NOMO-1 (cell line): ENCODE measurements around the gene ZNF575.

Source experiments
- DNase-seq, 2 experiments: peaks; one replicate each; lab custom pipeline; 2025; ENCODE audit not compliant: unreplicated experiment in 2 of 2; lab: John Stamatoyannopoulos, UW

The ZNF575 gene

DNA sequence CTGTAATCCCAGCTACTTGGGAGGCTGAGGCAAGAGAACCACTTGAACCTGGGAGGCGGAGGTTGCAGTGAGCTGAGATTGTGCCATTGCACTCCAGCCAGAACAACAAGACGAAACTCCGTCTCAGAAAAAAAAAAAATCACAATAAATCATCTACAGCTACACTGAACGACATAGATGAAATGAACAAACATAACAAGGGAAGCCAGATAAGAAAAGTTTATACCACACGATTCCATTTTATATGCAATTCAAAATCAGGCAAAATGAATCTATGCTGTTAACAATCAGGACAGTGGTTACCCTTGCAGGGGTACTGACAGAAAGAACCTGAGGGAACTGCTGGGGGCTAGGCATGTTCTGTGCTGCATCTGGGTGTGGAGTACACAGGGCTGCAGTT is 36.7 kb downstream of the ZNF575 start:
- no peak for DNase-seq

DNA sequence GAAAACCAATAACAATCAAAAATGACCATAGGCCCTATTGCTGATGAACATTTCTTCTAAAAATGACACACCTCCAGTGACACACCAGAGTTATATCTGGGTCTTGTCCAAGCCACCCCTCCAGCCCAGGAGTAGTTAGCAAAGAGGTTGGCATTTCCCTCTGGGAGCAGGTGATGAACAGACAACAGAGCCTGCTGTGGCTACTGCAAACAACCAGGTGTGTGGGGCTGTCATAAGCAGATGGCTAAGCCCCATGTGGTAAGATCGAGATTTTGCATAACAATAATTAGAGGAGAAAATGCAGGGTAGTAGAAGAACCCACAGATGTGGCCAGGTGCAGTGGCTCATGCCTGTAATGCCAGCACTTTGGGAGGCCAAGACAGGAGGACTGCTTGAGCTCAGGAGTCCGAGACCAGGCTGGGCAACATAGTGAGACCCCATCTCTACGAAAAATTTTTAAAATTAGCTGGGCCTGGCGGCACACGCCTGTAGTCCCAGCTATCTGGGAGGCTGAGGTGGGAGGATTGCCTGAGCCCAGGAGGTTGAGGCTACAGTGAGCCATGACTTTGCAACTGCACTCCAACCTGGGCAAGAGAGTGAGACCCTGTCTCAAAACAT is 37.3 kb downstream of the ZNF575 start:
- DNase-seq, result no peak

DNA sequence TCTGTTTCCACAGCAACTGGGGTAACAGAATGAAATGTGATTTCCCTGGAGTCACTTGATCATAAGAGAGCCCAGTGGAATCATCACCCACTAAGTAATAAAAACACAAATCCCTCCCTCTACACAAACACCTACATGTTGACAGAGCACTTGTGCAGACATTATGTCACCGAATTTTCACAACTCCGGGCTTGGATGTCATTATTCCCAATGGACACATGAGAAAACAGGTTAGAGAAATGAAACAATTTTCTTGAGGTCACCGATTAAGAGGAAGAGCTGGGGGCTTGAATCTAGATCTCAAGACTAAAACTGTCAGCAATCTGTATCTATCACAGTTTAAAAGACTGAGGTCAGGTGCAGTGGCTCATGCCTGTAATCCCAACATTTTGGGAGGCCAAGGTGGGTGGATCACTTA is 39.2 kb downstream of the ZNF575 start:
- no peak for DNase-seq

DNA sequence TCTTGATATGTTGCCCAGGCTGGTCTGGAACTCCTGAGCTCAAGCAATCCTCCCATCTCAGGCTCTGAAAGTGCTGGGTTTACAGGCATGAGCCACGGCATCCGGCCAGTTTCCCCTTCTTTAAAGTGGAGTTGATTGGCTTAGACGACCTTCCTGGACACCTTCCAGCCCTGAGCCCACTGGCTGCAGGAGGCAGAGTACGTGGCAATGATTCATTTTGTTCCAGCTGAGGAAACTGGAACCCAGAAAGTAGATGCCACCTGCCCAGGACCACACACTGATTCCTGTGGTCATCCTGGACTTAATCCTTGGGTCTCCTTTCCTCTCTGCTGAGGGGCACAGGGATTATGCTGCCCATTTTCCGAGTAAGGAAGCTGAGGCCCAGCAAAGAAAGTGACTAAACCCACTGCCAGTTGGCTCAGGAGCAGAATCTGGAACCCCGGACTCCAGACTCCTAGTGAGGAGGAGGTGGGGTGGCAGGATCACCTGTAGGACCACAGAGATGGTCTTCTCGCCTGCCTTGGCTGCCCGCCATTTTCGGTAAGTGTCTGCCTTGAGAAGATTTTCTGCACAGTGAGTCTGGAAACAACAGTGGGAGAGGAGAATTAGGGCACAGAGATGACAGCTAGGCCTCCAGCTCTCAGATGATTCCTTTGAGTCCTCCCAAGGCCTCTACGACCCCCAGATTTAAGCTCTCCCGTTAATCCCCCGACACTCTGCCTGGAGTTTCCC is 41.6 kb downstream of the ZNF575 start:
- DNase-seq, result no peak

- DNase-seq, result peak; percentile 98 to 99
Observed at GRCh38 chr19:43575156-43575950, 42.4 kb downstream of the ZNF575 start, which contains the start of the genes PINLYP and XRCC1. TSS of gene PINLYP (plus strand) at chr19:43575801. CDS start at chr19:43577192, 1,391 bp downstream. TSS of gene XRCC1 (minus strand) at chr19:43575527. CDS start at chr19:43575458, 69 bp downstream.

GRCh38 chr19:43575955-43576878 is 43.2 kb downstream of the ZNF575 start:
- DNase-seq, result peak; percentile 35 to 40

DNA sequence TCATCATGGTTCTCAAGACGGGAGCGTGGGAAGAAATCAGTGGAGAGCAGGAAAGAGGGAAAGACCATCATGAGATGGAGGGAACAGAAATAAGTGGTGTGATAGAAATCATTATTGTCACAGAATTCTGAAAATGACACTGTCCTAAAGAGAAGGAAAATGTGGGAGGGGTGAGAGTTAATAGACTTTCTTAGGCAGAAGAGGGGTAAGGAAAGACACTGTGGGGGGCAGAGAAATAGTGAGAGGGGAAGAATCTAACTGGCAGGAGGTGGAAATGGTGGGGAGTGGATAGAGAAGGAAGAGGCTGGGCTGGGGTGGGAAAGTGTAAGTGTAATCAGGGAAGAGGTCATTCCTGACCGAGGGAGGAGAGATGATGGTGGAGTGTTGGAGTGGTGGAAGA is 45.8 kb downstream of the ZNF575 start:
- DNase-seq, result no peak

DNA sequence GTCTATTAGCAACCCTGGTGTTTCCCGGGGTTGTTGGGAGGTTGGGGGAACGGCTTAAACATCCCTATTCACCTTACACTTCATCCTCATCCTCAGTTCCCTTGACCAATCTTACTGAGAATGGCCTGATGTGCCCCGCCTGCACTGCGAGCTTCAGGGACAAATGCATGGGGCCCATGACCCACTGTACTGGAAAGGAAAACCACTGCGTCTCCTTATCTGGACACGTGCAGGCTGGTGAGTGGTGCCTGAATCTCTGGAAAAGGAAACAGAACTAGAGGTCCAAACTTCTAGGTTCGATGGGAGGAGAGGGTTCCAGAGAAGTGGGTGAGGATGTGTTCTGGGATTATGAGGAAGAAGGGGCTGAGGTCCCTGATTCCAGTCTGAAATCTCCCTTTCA is 48.5 kb downstream of the ZNF575 start:
- no peak for DNase-seq

DNA sequence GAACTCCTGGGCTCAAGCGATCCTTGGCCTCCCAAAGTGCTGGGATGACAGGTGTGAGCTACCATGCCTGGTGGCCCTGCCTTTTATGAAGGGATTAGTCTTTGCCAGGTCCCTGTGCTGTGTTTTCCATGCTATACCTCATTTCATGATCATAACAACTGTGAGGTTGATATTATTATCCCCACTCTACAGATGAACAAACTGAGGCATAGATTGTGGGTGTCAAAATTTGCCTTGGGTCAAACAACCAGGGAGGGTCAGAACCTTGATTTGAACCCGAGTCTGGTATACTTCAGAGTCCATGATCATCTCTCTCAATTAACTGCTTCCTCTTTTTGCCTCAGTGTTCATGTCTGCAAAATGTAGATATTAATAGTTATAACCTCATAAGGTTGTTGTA is 49.5 kb downstream of the ZNF575 start:
- no peak for DNase-seq

GRCh38 chr19:43584484-43584883 is 51.5 kb downstream of the ZNF575 start:
- DNase-seq, result no peak
